ENCODE results near the gene MPG. TPM values are rescaled to one million over a fixed set of nuclear protein-coding genes. Genes with fewer than 3 reads are reported as not detected.

MPG gene
- total RNA-seq, 1 donor from 2014 or later, result 61.1 TPM

DNA sequence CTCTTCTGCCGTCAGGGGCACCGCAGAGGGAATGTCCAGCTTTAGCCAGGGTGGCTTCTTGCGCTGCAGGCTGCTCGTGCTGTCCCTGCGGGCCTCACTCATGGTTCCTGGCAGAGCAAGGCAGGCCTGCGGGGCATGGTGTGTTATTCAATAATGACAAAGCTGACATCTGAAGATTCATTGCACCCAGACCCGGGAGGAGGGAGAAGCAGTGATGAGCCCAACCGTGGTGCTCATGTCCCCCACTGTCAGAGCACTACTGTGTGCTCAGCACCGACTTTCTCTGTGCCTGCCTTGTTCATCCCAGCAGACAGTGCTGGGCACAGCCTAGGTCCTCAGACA is 13.1 kb upstream of the MPG start:
- no peak for TF ChIP-seq CTCF (IDR thresholded peaks at IDR 0.05)
- Mint-ChIP-seq H3K36me3 (ENCODE audit: low read depth) (peaks cover 12% of the 10 kb centered on the region), H3K27me3 (ENCODE audit: low read depth) (no peaks in the 10 kb centered on the region), H3K4me1 (ENCODE audit: low read depth) (peaks cover 32% of the 10 kb centered on the region), H3K4me3 (ENCODE audit: unreplicated experiment) (no peak overlapping the region), H3K9me3 (ENCODE audit: low read depth) (no peaks in the 10 kb centered on the region), H3K27ac (ENCODE audit: unreplicated experiment) (no peak overlapping the region)
- DNase-seq (ENCODE audit: low spot score), result no peak

- H3K27ac Mint-ChIP-seq (ENCODE audit: unreplicated experiment), result no peak overlapping the region
- DNase-seq (ENCODE audit: low spot score), result no peak
These were observed 12.3 kb upstream of the MPG start for GRCh38 chr16:65745-66144.

GRCh38 chr16:66309-67182 is 11.5 kb upstream of the MPG start:
- no peak overlapping the region for H3K4me3 Mint-ChIP-seq (ENCODE audit: unreplicated experiment)
- H3K36me3 Mint-ChIP-seq (ENCODE audit: low read depth), result peaks cover 4% of the 10 kb centered on the region
- H3K4me1 Mint-ChIP-seq (ENCODE audit: low read depth), result peaks cover 43% of the 10 kb centered on the region
- H3K9me3 Mint-ChIP-seq (ENCODE audit: low read depth), result no peaks in the 10 kb centered on the region
- H3K27me3 Mint-ChIP-seq (ENCODE audit: low read depth), result no peaks in the 10 kb centered on the region
- H3K27ac Mint-ChIP-seq (ENCODE audit: unreplicated experiment), result peak overlapping the region; percentile 36
- DNase-seq (ENCODE audit: low spot score), result no peak
- TF ChIP-seq CTCF (IDR thresholded peaks at IDR 0.05), result no peak

More at GRCh38 chr16:65745-66144, 12.3 kb upstream of the MPG start:
- Mint-ChIP-seq H3K4me3 (ENCODE audit: unreplicated experiment) (no peak overlapping the region), H3K9me3 (ENCODE audit: low read depth) (no peaks in the 10 kb centered on the region), H3K27me3 (ENCODE audit: low read depth) (no peaks in the 10 kb centered on the region), H3K4me1 (ENCODE audit: low read depth) (peaks cover 38% of the 10 kb centered on the region), H3K36me3 (ENCODE audit: low read depth) (peaks cover 6% of the 10 kb centered on the region)
- peak; percentile 93 for TF ChIP-seq CTCF (IDR thresholded peaks at IDR 0.05)

- Mint-ChIP-seq H3K27ac (ENCODE audit: unreplicated experiment) (no peak overlapping the region), H3K36me3 (ENCODE audit: low read depth) (peaks cover 3% of the 10 kb centered on the region), H3K4me3 (ENCODE audit: unreplicated experiment) (peak overlapping the region; percentile 12), H3K9me3 (ENCODE audit: low read depth) (no peaks in the 10 kb centered on the region), H3K27me3 (ENCODE audit: low read depth) (no peaks in the 10 kb centered on the region), H3K4me1 (ENCODE audit: low read depth) (peaks cover 44% of the 10 kb centered on the region)
- no peak for DNase-seq (ENCODE audit: low spot score)
- no peak for TF ChIP-seq CTCF (IDR thresholded peaks at IDR 0.05)
These were observed 10.7 kb upstream of the MPG start for GRCh38 chr16:67183-67791.

GRCh38 chr16:67884-68789 is 9.9 kb upstream of the MPG start:
- TF ChIP-seq CTCF (IDR thresholded peaks at IDR 0.05), result no peak
- H3K4me1 Mint-ChIP-seq (ENCODE audit: low read depth), result peaks cover 48% of the 10 kb centered on the region
- no peak for DNase-seq (ENCODE audit: low spot score)

More at GRCh38 chr16:67884-68789, 9.9 kb upstream of the MPG start:
- H3K9me3 Mint-ChIP-seq (ENCODE audit: low read depth), result no peaks in the 10 kb centered on the region
- H3K27me3 Mint-ChIP-seq (ENCODE audit: low read depth), result no peaks in the 10 kb centered on the region
- peak overlapping the region; percentile 36 for H3K27ac Mint-ChIP-seq (ENCODE audit: unreplicated experiment)
- peak overlapping the region; percentile 12 for H3K4me3 Mint-ChIP-seq (ENCODE audit: unreplicated experiment)
- H3K36me3 Mint-ChIP-seq (ENCODE audit: low read depth), result peaks cover 3% of the 10 kb centered on the region
